GM18517 (cell line): ENCODE results near the gene NRTN.

Experiments
- ATAC-seq: cut with Tn5 transposase; IDR thresholded peaks from one replicate; pipeline ENCODE4 v1.9.1; 2021; ENCODE audit warnings: mild to moderate bottlenecking, moderate library complexity; ENCODE audit not compliant: unreplicated experiment

Gene NRTN

GRCh38 chr19:5811117-5811516, 6.2 kb downstream of the NRTN start:
- ATAC-seq = no peak

- ATAC-seq = no peak
Measured at GRCh38 chr19:5814123-5814851, 9.4 kb downstream of the NRTN start.

GRCh38 chr19:5814852-5815246, 10.0 kb downstream of the NRTN start:
- no peak for ATAC-seq

- ATAC-seq = no peak
Measured at GRCh38 chr19:5817218-5817617, 12.4 kb downstream of the NRTN start.

- ATAC-seq = no peak
Measured at GRCh38 chr19:5818594-5818993, 13.7 kb downstream of the NRTN start.

GRCh38 chr19:5820785-5821184, 15.9 kb downstream of the NRTN start:
- no peak for ATAC-seq

GRCh38 chr19:5821521-5822180, 16.8 kb downstream of the NRTN start:
- ATAC-seq = no peak

- ATAC-seq = no peak
Measured at GRCh38 chr19:5822181-5822844, 17.4 kb downstream of the NRTN start.

GRCh38 chr19:5823579-5824281, 18.9 kb downstream of the NRTN start:
- no peak for ATAC-seq

GRCh38 chr19:5824751-5825150, 19.9 kb downstream of the NRTN start:
- no peak for ATAC-seq

- ATAC-seq = no peak
Measured at GRCh38 chr19:5825178-5825577, 20.3 kb downstream of the NRTN start.

GRCh38 chr19:5826531-5827341, 21.9 kb downstream of the NRTN start:
- ATAC-seq = no peak

GRCh38 chr19:5827342-5827890, 22.5 kb downstream of the NRTN start:
- ATAC-seq = no peak

GRCh38 chr19:5827891-5828660, 23.2 kb downstream of the NRTN start:
- ATAC-seq = peak; percentile 83

GRCh38 chr19:5828661-5829566, 24.0 kb downstream of the NRTN start:
- ATAC-seq = no peak

- no peak for ATAC-seq
Measured at GRCh38 chr19:5829567-5830310, 24.9 kb downstream of the NRTN start.

- ATAC-seq = no peak
Measured at GRCh38 chr19:5831159-5831558, 26.3 kb downstream of the NRTN start.

- no peak for ATAC-seq
Measured at GRCh38 chr19:5832061-5832460, 27.2 kb downstream of the NRTN start.
